Stimulated activated CD4-positive, alpha-beta T cell treated with anti-CD3 and anti-CD28 coated beads, TNF-alpha, amount 100 ng/mL, for 4 hours (primary cell): ENCODE results near the gene CDC26.
"Not testable (repeated sequence)": the region's sequence is repeated elsewhere in the genome, so short reads cannot be mapped to it uniquely, and the experiment has no call there.

Source experiments
- DNase-seq, 3 experiments: peaks; one replicate each; pipeline ENCODE4 v3.0.0-alpha.2; 2020; ENCODE audit warnings: low read depth in 3 of 3

Gene CDC26

GRCh38 chr9:113293285-113293878, 18.0 kb upstream of the CDC26 start:
- no peak for DNase-seq

GRCh38 chr9:113290052-113290607, 14.8 kb upstream of the CDC26 start:
- no peak for DNase-seq

GRCh38 chr9:113289091-113289490, 13.7 kb upstream of the CDC26 start:
- no peak for DNase-seq

GRCh38 chr9:113281356-113281755, 6.0 kb upstream of the CDC26 start:
- DNase-seq: no peak

- DNase-seq: no peak
Measured at GRCh38 chr9:113278840-113279239, 3.5 kb upstream of the CDC26 start.

GRCh38 chr9:113274474-113275156, 757 bp downstream of the CDC26 start:
- DNase-seq: no peak

GRCh38 chr9:113269871-113270270, 5.5 kb downstream of the CDC26 start:
- no peak for DNase-seq

- no peak for DNase-seq
Measured at GRCh38 chr9:113269355-113269754, 6.0 kb downstream of the CDC26 start.

GRCh38 chr9:113267911-113268566, 7.3 kb downstream of the CDC26 start:
- no peak for DNase-seq

GRCh38 chr9:113266174-113266573, 9.2 kb downstream of the CDC26 start:
- DNase-seq: no peak

GRCh38 chr9:113261917-113262671, 13.3 kb downstream of the CDC26 start:
- DNase-seq: no peak

GRCh38 chr9:113258282-113258681, 17.1 kb downstream of the CDC26 start:
- DNase-seq: no peak

- DNase-seq: no peak
Measured at GRCh38 chr9:113257863-113258262, 17.5 kb downstream of the CDC26 start.

- DNase-seq: no peak
Measured at GRCh38 chr9:113255438-113255837, 19.9 kb downstream of the CDC26 start.

- no peak for DNase-seq
Measured at GRCh38 chr9:113254991-113255390, 20.4 kb downstream of the CDC26 start.

GRCh38 chr9:113250807-113251206, 24.6 kb downstream of the CDC26 start:
- DNase-seq: no peak

GRCh38 chr9:113249661-113250060, 25.7 kb downstream of the CDC26 start:
- not testable (repeated sequence) for DNase-seq

GRCh38 chr9:113247640-113248039, 27.7 kb downstream of the CDC26 start:
- no peak for DNase-seq

- no peak for DNase-seq
Measured at GRCh38 chr9:113246928-113247327, 28.4 kb downstream of the CDC26 start.

GRCh38 chr9:113245894-113246293, 29.5 kb downstream of the CDC26 start:
- DNase-seq: no peak

- no peak for DNase-seq
Measured at GRCh38 chr9:113244556-113244955, 30.8 kb downstream of the CDC26 start.

GRCh38 chr9:113241161-113241560, 34.2 kb downstream of the CDC26 start:
- DNase-seq: no peak
